Spinal cord (tissue), 10 donors: Measurements from ENCODE around the gene LDLRAD4. TPM values are rescaled to one million over a fixed set of nuclear protein-coding genes. Genes with fewer than 3 reads are reported as not detected.

ENCODE experiments used
- DNase-seq, 6 donors: peaks; one replicate each; pipeline versions ENCODE4 v3.0.0 to v3.0.0-alpha.2; 2013 to 2015; ENCODE audit warnings: low spot score in 6 of 6, low read depth in 4 of 6
- H3K27ac ChIP-seq: one replicate; pipeline ENCODE4 v1.5.1; 2013; ENCODE audit warnings: low read depth, low read length, control low read depth
- H3K27me3 ChIP-seq: one replicate; pipeline ENCODE4 v1.6.1; 2013; ENCODE audit warnings: low read length; ENCODE audit not compliant: control insufficient read depth, insufficient read depth
- H3K36me3 ChIP-seq: one replicate; pipeline ENCODE4 v1.6.1; 2013; ENCODE audit warnings: low read length; ENCODE audit not compliant: control insufficient read depth, insufficient read depth
- H3K4me1 ChIP-seq: one replicate; pipeline ENCODE4 v1.6.1; 2013; ENCODE audit warnings: low read length; ENCODE audit not compliant: control insufficient read depth, insufficient read depth
- H3K4me3 ChIP-seq: one replicate; pipeline ENCODE4 v1.5.1; 2013; ENCODE audit warnings: low read depth, low read length, control low read depth
- H3K9me3 ChIP-seq: one replicate; pipeline ENCODE4 v1.6.1; 2013; ENCODE audit warnings: low read length; ENCODE audit not compliant: control insufficient read depth, insufficient read depth
- WGBS: methylation state at CpG from one replicate; pipeline ENCODE4 v1.1.5; 2013; ENCODE audit warnings: missing lambda C conversion rate; ENCODE audit not compliant: insufficient coverage; 5-methylcytosine and 5-hydroxymethylcytosine counted together
- polyA plus RNA-seq, 2 donors: library from polyadenylated mRNA; unstranded; fragments of 120-200 nt; gene quantifications; one replicate each; pipeline ENCODE4 v1.2.1, GENCODE V29; 2013; ENCODE audit not compliant: insufficient read length in 2 of 2
- total RNA-seq, 2 donors: library from RNA; depleted of rRNA in 1 of 2; stranded (reverse); fragments of 120-200 nt in 1 of 2; fragments of >200 nt in 1 of 2; gene quantifications; one replicate each; pipeline versions ENCODE4 v1.2.3 to v1.2.4, GENCODE V29; 2013 to 2014
- donor health status: healthy.

LDLRAD4 gene
- total and polyA plus RNA-seq, 4 donors = 26.7 to 67.7 (median 38.5) TPM

DNA sequence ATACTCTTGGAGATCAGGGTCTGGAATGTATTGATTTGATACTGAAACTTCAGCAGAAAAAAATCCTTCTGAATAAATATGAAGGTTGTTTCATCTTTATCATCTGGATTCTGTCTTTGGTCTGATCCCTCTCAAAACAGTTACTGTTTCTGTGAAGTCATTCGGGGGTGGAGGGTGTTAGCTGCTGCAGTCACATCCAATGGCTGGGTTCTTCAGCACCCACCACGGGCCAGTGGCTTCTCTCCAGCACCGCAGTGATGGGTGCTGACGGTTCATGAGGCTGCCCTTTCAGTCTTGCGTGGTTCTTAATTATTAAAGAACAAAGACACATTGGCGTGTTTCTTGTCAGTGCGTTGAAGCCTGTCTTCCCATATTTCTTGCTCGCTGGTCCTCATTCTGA, 148.0 kb downstream of the LDLRAD4 start:
- H3K4me3 ChIP-seq = no peak overlapping the region

DNA sequence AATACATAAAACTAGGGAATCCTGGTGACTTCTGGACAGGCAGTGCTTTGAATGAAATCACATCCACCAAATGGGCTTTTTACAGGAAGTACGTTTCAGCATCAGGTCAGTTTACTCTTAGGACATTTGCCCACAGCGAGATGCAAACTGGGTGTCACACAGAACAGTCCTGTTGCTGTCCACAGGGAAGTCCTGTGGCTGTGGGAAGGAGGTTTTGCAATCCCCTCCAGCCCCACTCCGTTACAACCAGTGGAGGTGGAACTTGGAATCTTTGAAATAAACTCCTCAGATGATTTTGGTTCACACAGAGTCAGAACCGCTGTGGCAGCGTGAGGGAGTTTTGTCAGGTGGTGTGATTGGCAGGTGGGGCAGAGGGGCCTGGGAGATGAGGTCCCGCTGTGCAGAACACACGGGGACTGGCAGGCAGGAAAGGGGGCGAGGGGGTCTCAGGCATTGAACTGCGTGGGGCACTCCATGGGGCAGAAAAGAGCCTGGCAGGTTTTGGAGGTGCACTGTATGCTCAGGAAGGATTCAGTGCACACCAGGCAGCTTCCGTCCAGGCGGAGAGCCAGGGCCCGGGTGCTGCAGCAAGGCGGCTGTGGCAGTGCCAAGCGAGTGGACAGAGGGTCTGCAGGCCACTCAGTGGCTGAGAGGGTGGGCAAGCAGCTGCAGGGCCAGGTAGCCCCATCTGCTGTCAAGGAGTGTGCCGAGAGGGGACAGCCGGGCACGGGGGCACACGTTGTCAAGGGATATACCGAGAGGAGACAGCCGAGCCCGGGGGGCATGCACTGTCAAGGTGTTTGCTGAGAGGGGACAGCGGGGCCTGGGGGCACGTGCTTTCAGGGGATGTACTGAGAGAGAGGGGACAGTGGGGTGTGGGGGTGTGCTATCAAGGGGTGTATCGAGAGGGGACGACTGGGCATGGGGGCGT, 148.7 kb downstream of the LDLRAD4 start:
- H3K27me3 ChIP-seq = no peaks in the 10 kb centered on the region
- H3K9me3 ChIP-seq = no peaks in the 10 kb centered on the region
- peak overlapping the region; percentile 11 for H3K27ac ChIP-seq
- 81% methylated on average over 24 of the region's 26 CpGs for WGBS
- H3K4me1 ChIP-seq = peaks cover 25% of the 10 kb centered on the region
- H3K4me3 ChIP-seq = no peak overlapping the region
- DNase-seq = no peak
- H3K36me3 ChIP-seq = peaks cover 4% of the 10 kb centered on the region

More for the DNA sequence above, 148.0 kb downstream of the LDLRAD4 start:
- no peak for DNase-seq
- Histone ChIP-seq H3K9me3 (no peaks in the 10 kb centered on the region), H3K4me1 (peaks cover 22% of the 10 kb centered on the region), H3K27me3 (no peaks in the 10 kb centered on the region), H3K36me3 (peaks cover 4% of the 10 kb centered on the region), H3K27ac (no peak overlapping the region)
- 79% methylated on average over 4 of the region's 8 CpGs for WGBS

DNA sequence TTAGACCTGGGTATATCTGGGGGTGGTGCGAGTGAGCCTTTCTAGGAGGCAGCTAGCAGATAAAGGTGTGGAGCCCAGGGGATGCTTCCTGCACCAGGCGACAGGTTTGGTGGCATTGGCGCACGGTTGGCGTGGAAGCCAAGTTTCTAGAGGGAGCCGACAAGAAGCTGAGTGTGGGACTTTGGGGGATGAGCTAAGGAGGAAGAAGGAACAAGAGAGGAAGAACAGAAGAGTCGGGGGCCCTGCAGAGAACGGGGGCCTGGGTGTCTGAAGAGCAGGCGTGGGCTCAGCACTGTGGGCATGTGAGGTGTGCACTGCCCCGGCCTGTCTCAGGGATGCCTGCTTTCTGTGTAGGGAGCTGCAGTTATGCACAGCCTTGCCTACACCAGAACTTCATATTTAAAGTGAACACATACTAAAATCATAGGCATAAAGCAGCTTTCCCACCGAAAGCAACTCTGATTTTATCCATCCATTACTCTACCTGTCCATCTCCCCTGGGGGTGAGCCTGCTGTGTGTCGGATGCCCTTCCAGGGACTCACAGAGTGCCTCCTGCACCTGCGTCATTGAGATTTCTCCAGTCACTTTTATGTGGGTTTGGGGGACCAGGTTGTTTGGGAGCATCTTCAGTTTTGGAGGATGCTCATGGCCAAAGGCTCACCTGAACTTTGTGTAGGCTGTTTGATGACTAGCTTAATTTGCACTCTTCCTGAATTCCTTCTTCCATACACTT, 149.7 kb downstream of the LDLRAD4 start:
- no peaks in the 10 kb centered on the region for H3K27me3 ChIP-seq
- DNase-seq = no peak
- 92% methylated on average over 11 of the region's 13 CpGs for WGBS
- H3K36me3 ChIP-seq = peaks cover 4% of the 10 kb centered on the region
- H3K4me3 ChIP-seq = no peak overlapping the region
- peaks cover 31% of the 10 kb centered on the region for H3K4me1 ChIP-seq
- no peaks in the 10 kb centered on the region for H3K9me3 ChIP-seq
- no peak overlapping the region for H3K27ac ChIP-seq

DNA sequence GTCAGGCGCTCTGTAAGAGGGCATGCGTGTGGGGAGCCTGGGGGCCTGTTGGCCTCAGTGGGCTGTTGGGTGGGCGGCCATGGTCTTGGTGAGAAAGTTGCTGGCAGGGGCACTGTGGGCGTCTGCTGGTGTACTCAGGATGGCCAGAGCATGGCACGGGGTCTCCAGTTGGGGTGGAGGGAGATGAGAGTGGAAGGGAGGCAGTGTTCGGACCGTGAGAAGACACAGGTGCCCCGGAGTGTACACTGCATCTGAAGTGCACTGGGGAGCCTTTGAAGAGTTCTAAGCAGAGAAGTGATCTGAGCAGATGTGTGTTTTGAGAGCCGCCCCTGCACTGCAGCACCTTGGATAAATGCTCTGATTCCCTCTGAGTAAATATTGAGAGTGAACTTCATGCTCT, 150.8 kb downstream of the LDLRAD4 start:
- no peak overlapping the region for H3K4me3 ChIP-seq
- DNase-seq = no peak
- 78% methylated on average over 9 of the region's 9 CpGs for WGBS

DNA sequence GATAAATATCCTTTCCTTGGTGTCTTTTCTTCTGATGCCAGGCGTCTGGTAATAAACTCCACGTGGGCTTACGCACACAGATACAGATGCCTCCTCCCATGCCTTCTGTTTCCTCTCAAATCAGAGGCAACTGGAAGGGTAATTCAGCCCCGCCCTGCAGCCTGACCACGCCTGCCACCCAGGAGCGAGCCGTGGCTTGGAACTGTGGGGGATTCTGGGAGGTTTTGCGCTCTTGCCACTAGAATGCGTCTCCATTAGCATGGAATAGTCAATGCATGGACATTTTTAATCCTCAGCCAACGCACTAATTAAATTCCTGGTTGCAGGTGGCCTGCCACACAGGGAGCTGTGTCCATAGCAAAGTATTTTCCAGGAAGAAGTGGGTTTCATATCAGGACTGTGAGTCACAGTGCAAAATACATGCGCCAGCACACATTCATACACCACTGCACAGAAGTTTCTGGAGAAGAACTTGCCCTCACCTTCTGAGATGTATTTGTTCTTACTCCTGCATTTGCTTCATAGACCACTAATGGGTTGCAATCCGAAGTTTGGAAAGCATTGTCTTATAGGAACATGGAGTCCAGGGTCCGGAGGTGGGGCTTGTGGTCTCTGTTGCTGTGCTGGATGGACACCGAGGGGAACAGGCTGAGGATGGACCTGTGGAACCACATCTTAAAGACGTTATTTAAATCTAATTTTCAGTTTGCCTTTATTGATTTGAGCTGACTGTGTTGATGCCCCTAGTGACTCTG, 151.4 kb downstream of the LDLRAD4 start:
- Histone ChIP-seq H3K36me3 (peaks cover 4% of the 10 kb centered on the region), H3K27me3 (no peaks in the 10 kb centered on the region), H3K4me3 (no peak overlapping the region), H3K9me3 (no peaks in the 10 kb centered on the region), H3K27ac (no peak overlapping the region), H3K4me1 (peaks cover 41% of the 10 kb centered on the region)
- WGBS = 81% methylated on average over 6 of the region's 15 CpGs
- DNase-seq = no peak

More for the DNA sequence above, 150.8 kb downstream of the LDLRAD4 start:
- H3K4me1 ChIP-seq = peaks cover 35% of the 10 kb centered on the region
- H3K27me3 ChIP-seq = no peaks in the 10 kb centered on the region
- H3K36me3 ChIP-seq = peaks cover 4% of the 10 kb centered on the region
- no peaks in the 10 kb centered on the region for H3K9me3 ChIP-seq
- H3K27ac ChIP-seq = no peak overlapping the region

DNA sequence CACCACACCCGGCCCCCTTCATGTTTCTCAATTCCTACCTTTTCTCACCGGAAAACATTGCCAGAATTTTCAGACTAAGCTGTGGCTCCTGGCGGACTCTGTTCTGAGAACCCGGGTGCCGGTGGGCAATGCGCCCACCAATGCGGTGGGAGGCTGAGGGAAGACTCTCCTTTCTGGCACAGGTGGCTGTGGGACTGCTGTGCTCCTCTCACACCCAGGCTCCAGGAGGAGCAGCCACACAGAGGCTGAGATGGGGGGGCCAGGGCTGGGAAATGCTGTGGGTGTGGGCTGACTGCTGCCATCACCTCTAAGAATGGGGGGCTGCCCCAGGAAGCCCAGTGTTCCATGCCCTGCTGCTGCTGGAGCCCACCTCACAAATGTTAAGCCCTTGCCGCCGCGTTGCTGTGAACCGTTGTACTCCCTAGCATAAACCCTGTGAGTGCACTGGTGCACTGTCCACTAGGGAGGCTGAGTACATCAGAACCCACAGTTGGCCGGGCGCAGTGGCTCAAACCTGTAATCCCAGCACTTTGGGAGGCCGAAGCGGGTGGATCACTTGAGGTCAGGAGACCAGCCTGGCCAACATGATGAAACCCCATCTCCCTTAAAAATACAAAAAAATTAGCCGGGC, 152.6 kb downstream of the LDLRAD4 start:
- Histone ChIP-seq H3K4me1 (peaks cover 53% of the 10 kb centered on the region), H3K27ac (no peak overlapping the region), H3K9me3 (no peaks in the 10 kb centered on the region), H3K27me3 (no peaks in the 10 kb centered on the region), H3K4me3 (no peak overlapping the region), H3K36me3 (peaks cover 4% of the 10 kb centered on the region)
- DNase-seq = no peak
- WGBS = 94% methylated on average over 13 of the region's 16 CpGs

DNA sequence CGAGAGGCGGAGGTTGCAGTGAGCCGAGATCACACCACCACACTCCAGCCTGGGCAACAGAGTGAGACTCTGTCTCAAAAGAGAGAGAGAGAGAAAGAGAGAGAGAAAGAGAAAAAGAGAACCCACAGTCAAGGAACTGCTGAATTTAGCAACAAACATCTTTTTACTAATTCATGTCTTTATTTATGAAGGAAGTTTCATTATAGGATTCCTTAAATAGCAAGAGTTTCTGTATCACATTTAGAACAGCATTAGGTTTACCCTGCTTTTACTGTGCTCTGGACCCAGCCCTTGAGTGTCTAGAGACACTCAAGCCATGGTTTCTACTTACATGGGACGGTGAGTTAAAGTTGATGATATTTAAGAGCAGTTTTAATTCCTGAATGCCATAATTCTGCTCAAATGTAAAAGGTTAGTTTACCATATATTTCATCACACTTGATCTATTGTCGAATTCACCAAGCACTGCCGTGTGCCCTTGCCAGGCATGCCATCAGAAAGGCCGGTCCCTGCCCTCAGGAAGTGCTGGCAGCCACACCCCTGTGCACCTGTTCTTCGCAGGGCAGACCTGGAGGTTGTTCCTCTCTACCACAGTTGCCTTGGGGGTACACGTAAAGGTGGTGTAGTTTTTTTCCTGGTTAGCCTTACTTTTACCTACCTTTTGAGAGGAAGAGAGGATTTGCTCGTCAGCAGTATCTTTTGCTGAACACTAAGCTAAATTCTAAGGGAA, 153.3 kb downstream of the LDLRAD4 start:
- Histone ChIP-seq H3K4me1 (peaks cover 60% of the 10 kb centered on the region), H3K36me3 (peaks cover 4% of the 10 kb centered on the region), H3K4me3 (no peak overlapping the region), H3K27me3 (no peaks in the 10 kb centered on the region), H3K9me3 (no peaks in the 10 kb centered on the region), H3K27ac (no peak overlapping the region)
- 92% methylated on average over 2 of the region's 10 CpGs for WGBS
- DNase-seq = no peak

DNA sequence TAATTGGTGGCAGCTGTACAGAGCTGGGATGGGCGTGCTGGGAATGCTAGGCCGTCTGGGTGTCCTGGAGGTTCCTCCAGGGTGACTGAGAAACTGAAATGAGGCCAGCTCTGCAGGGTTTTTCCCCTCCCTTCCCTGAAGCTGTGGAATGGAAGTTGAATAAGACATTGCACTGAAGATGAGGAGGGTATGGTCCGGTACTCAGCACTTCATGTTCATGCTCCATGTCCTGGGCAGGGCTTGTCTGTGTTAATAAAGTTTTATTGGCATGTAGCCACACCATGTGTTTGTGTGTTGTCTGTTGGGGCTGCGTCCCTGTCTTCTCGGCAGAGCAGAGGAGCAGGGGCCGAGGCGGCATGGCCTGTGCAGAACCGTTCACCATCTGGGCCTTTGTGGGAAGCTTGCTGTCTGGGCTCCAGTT, 154.0 kb downstream of the LDLRAD4 start:
- DNase-seq = peak in 1 of 6 donors; percentile 57
- Histone ChIP-seq H3K4me1 (peaks cover 60% of the 10 kb centered on the region), H3K36me3 (peaks cover under 1% of the 10 kb centered on the region), H3K27ac (no peak overlapping the region), H3K27me3 (no peaks in the 10 kb centered on the region), H3K9me3 (no peaks in the 10 kb centered on the region), H3K4me3 (no peak overlapping the region)
- 78% methylated on average over 6 of the region's 8 CpGs for WGBS
